Measurements from ENCODE around the gene HIRA.

- TF ChIP-seq TAF1 (IDR thresholded peaks at IDR 0.05; ENCODE audit: low read depth) (no peak), POLR2AphosphoS5 (IDR thresholded peaks at IDR 0.05) (no peak), MXI1 (conservative IDR thresholded peaks at IDR 0.05; ENCODE audit: poor library complexity, severe bottlenecking) (no peak), CTCF (IDR thresholded peaks at IDR 0.05; ENCODE audit: poor library complexity, severe bottlenecking) (no peak), EP300 (conservative IDR thresholded peaks at IDR 0.05; ENCODE audit: poor library complexity, severe bottlenecking) (no peak), RAD21 (conservative IDR thresholded peaks at IDR 0.05) (no peak), EZH2 (IDR thresholded peaks at IDR 0.05; ENCODE audit: borderline replicate concordance, insufficient read depth, low read length, poor library complexity, severe bottlenecking) (no peak)
Observed at GRCh38 chr22:19461506-19461905, 30.0 kb upstream of the HIRA start.

Data from neural cell (in vitro differentiated cells).